ENCODE results near the gene LRRC8E.

LRRC8E gene

GRCh38 chr19:7910321-7911161 is 22.2 kb downstream of the LRRC8E start:
- peaks cover 43 to 50% of the 10 kb centered on the region in 2 experiments for H3K36me3 ChIP-seq (ENCODE audit: control insufficient read depth in 1 of 2, insufficient read depth in 2 of 2, low read length in 2 of 2)
- no peak overlapping the region for H3K4me3 ChIP-seq (ENCODE audit: low read depth, low read length)
- no peaks in the 10 kb centered on the region for H3K79me2 ChIP-seq (ENCODE audit: control insufficient read depth, insufficient read depth, low read length, poor library complexity)
- no peak overlapping the region for H4K12ac ChIP-seq (ENCODE audit: low read depth, low read length)
- no peak overlapping the region for H3K4ac ChIP-seq (ENCODE audit: low read depth, low read length)
- H3K9ac ChIP-seq (ENCODE audit: low read length), result no peak overlapping the region
- no peak overlapping the region for H2BK12ac ChIP-seq (ENCODE audit: low read length)
- H3K4me2 ChIP-seq (ENCODE audit: low read length), result no peak overlapping the region
- no peak overlapping the region for H2BK120ac ChIP-seq (ENCODE audit: insufficient read depth, low read length, poor library complexity)
- no peak overlapping the region for H3K27ac ChIP-seq (ENCODE audit: low read depth, low read length)
- no peak for DNase-seq
- H3K27me3 ChIP-seq (ENCODE audit: insufficient read depth, low read length), result peaks cover 2% of the 10 kb centered on the region
- H3K14ac ChIP-seq (ENCODE audit: low read length), result no peak overlapping the region
- no peak overlapping the region for H2BK5ac ChIP-seq (ENCODE audit: low read depth, low read length, poor library complexity)
- peaks cover 2% of the 10 kb centered on the region for H3K9me3 ChIP-seq (ENCODE audit: insufficient read depth, low read depth, low read length)
- no peak overlapping the region for H2AFZ ChIP-seq (ENCODE audit: insufficient read depth, low read length, poor library complexity)
- H4K8ac ChIP-seq (ENCODE audit: low read depth, low read length), result no peak overlapping the region
- no peak overlapping the region for H2AK5ac ChIP-seq (ENCODE audit: low read length)
- H3K4me1 ChIP-seq (ENCODE audit: control insufficient read depth in 1 of 2, insufficient read depth in 2 of 2, low read length in 2 of 2), result no peaks in the 10 kb centered on the region
- H3K79me1 ChIP-seq (ENCODE audit: low read length), result no peaks in the 10 kb centered on the region
- WGBS (ENCODE audit: extremely low coverage, insufficient coverage, insufficient read length), result no CpG with 5 or more reads among the region's 54 CpGs
- H3K23ac ChIP-seq (ENCODE audit: low read length), result no peak overlapping the region
- no peak overlapping the region for H4K91ac ChIP-seq (ENCODE audit: low read depth, low read length)
- no peak overlapping the region for H3K18ac ChIP-seq (ENCODE audit: low read length)

GRCh38 chr19:7911508-7912143 is 23.3 kb downstream of the LRRC8E start:
- H2BK120ac ChIP-seq (ENCODE audit: insufficient read depth, low read length, poor library complexity), result no peak overlapping the region
- no peaks in the 10 kb centered on the region for H3K79me1 ChIP-seq (ENCODE audit: low read length)

GRCh38 chr19:7912144-7912696 is 23.9 kb downstream of the LRRC8E start:
- Histone ChIP-seq H3K79me2 (ENCODE audit: control insufficient read depth, insufficient read depth, low read length, poor library complexity) (no peaks in the 10 kb centered on the region), H4K91ac (ENCODE audit: low read depth, low read length) (no peak overlapping the region), H3K27me3 (ENCODE audit: insufficient read depth, low read length) (peaks cover 19% of the 10 kb centered on the region), H3K18ac (ENCODE audit: low read length) (no peak overlapping the region), H4K12ac (ENCODE audit: low read depth, low read length) (no peak overlapping the region), H2BK120ac (ENCODE audit: insufficient read depth, low read length, poor library complexity) (no peak overlapping the region), H3K4me3 (ENCODE audit: low read depth, low read length) (no peak overlapping the region), H4K8ac (ENCODE audit: low read depth, low read length) (no peak overlapping the region), H3K79me1 (ENCODE audit: low read length) (no peaks in the 10 kb centered on the region), H3K9ac (ENCODE audit: low read length) (no peak overlapping the region), H3K27ac (ENCODE audit: low read depth, low read length) (no peak overlapping the region), H3K14ac (ENCODE audit: low read length) (no peak overlapping the region), H3K23ac (ENCODE audit: low read length) (no peak overlapping the region), H3K4me1 (ENCODE audit: control insufficient read depth in 1 of 2, insufficient read depth in 2 of 2, low read length in 2 of 2) (peaks cover 8 to 11% of the 10 kb centered on the region in 2 experiments), H3K4ac (ENCODE audit: low read depth, low read length) (no peak overlapping the region), H2BK5ac (ENCODE audit: low read depth, low read length, poor library complexity) (no peak overlapping the region), H2AFZ (ENCODE audit: insufficient read depth, low read length, poor library complexity) (no peak overlapping the region), H2AK5ac (ENCODE audit: low read length) (no peak overlapping the region), H3K4me2 (ENCODE audit: low read length) (no peak overlapping the region), H3K36me3 (ENCODE audit: control insufficient read depth in 1 of 2, insufficient read depth in 2 of 2, low read length in 2 of 2) (peaks cover 38 to 41% of the 10 kb centered on the region in 2 experiments), H2BK12ac (ENCODE audit: low read length) (no peak overlapping the region), H3K9me3 (ENCODE audit: insufficient read depth, low read depth, low read length) (peaks cover 4% of the 10 kb centered on the region)
- DNase-seq, result peak in 1 of 2 donors; percentile 40
- WGBS (ENCODE audit: extremely low coverage, insufficient coverage, insufficient read length), result no CpG with 5 or more reads among the region's 31 CpGs

More at GRCh38 chr19:7911508-7912143, 23.3 kb downstream of the LRRC8E start:
- Histone ChIP-seq H3K9me3 (ENCODE audit: insufficient read depth, low read depth, low read length) (peaks cover 4% of the 10 kb centered on the region), H2AK5ac (ENCODE audit: low read length) (no peak overlapping the region), H4K91ac (ENCODE audit: low read depth, low read length) (no peak overlapping the region), H2BK12ac (ENCODE audit: low read length) (no peak overlapping the region), H3K9ac (ENCODE audit: low read length) (no peak overlapping the region), H3K4me1 (ENCODE audit: control insufficient read depth in 1 of 2, insufficient read depth in 2 of 2, low read length in 2 of 2) (peaks cover 6% of the 10 kb centered on the region in 2 experiments), H3K23ac (ENCODE audit: low read length) (no peak overlapping the region), H3K4me3 (ENCODE audit: low read depth, low read length) (no peak overlapping the region), H3K79me2 (ENCODE audit: control insufficient read depth, insufficient read depth, low read length, poor library complexity) (no peaks in the 10 kb centered on the region), H4K8ac (ENCODE audit: low read depth, low read length) (no peak overlapping the region), H3K18ac (ENCODE audit: low read length) (no peak overlapping the region), H3K27ac (ENCODE audit: low read depth, low read length) (no peak overlapping the region), H3K36me3 (ENCODE audit: control insufficient read depth in 1 of 2, insufficient read depth in 2 of 2, low read length in 2 of 2) (peaks cover 39 to 44% of the 10 kb centered on the region in 2 experiments), H3K14ac (ENCODE audit: low read length) (no peak overlapping the region), H3K4ac (ENCODE audit: low read depth, low read length) (no peak overlapping the region), H2AFZ (ENCODE audit: insufficient read depth, low read length, poor library complexity) (no peak overlapping the region), H3K4me2 (ENCODE audit: low read length) (no peak overlapping the region), H4K12ac (ENCODE audit: low read depth, low read length) (no peak overlapping the region), H2BK5ac (ENCODE audit: low read depth, low read length, poor library complexity) (no peak overlapping the region), H3K27me3 (ENCODE audit: insufficient read depth, low read length) (peaks cover 13% of the 10 kb centered on the region)
- no peak for DNase-seq
- WGBS (ENCODE audit: extremely low coverage, insufficient coverage, insufficient read length), result no CpG with 5 or more reads among the region's 18 CpGs

GRCh38 chr19:7912697-7913564 is 24.6 kb downstream of the LRRC8E start:
- no peak overlapping the region for H3K18ac ChIP-seq (ENCODE audit: low read length)
- H3K9me3 ChIP-seq (ENCODE audit: insufficient read depth, low read depth, low read length), result peaks cover 4% of the 10 kb centered on the region
- no peaks in the 10 kb centered on the region for H3K79me1 ChIP-seq (ENCODE audit: low read length)
- no peak overlapping the region for H3K14ac ChIP-seq (ENCODE audit: low read length)
- H3K27me3 ChIP-seq (ENCODE audit: insufficient read depth, low read length), result peaks cover 26% of the 10 kb centered on the region
- no peak overlapping the region for H2AFZ ChIP-seq (ENCODE audit: insufficient read depth, low read length, poor library complexity)
- H3K4me2 ChIP-seq (ENCODE audit: low read length), result no peak overlapping the region
- H2BK120ac ChIP-seq (ENCODE audit: insufficient read depth, low read length, poor library complexity), result no peak overlapping the region
- peaks cover 11 to 14% of the 10 kb centered on the region in 2 experiments for H3K4me1 ChIP-seq (ENCODE audit: control insufficient read depth in 1 of 2, insufficient read depth in 2 of 2, low read length in 2 of 2)
- H3K36me3 ChIP-seq (ENCODE audit: control insufficient read depth in 1 of 2, insufficient read depth in 2 of 2, low read length in 2 of 2), result peaks cover 36 to 41% of the 10 kb centered on the region in 2 experiments
- no peaks in the 10 kb centered on the region for H3K79me2 ChIP-seq (ENCODE audit: control insufficient read depth, insufficient read depth, low read length, poor library complexity)
- DNase-seq, result no peak
- H4K91ac ChIP-seq (ENCODE audit: low read depth, low read length), result no peak overlapping the region
- no peak overlapping the region for H3K9ac ChIP-seq (ENCODE audit: low read length)
- H2AK5ac ChIP-seq (ENCODE audit: low read length), result no peak overlapping the region
- no peak overlapping the region for H3K4ac ChIP-seq (ENCODE audit: low read depth, low read length)
- no CpG with 5 or more reads among the region's 39 CpGs for WGBS (ENCODE audit: extremely low coverage, insufficient coverage, insufficient read length)
- no peak overlapping the region for H3K27ac ChIP-seq (ENCODE audit: low read depth, low read length)
- H4K8ac ChIP-seq (ENCODE audit: low read depth, low read length), result no peak overlapping the region
- no peak overlapping the region for H3K4me3 ChIP-seq (ENCODE audit: low read depth, low read length)
- no peak overlapping the region for H4K12ac ChIP-seq (ENCODE audit: low read depth, low read length)
- H3K23ac ChIP-seq (ENCODE audit: low read length), result no peak overlapping the region
- no peak overlapping the region for H2BK5ac ChIP-seq (ENCODE audit: low read depth, low read length, poor library complexity)
- H2BK12ac ChIP-seq (ENCODE audit: low read length), result no peak overlapping the region

All from trophoblast cell (in vitro differentiated cells and primary cell).